Measurements from ENCODE around the gene PLCB1.

PLCB1 gene

DNA sequence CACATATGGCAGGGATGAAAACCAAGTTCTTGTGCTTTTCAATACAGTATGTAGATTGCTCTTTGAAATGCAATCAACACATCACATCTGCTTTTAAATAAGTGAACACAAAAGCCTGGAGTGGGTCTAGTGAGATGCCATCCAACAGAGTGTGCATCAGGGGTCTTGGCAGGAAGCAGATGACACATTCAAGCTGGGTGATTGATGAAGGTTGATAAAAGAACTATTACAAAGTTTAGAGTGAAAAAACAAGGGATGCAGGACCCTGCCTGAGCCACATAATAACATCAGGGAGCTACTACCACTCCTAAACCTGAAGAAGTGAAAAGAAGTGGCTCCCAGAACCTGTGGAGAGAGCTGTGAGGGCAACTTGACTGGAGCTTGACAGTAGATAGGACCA lies 16.6 kb upstream of the PLCB1 start:
- H3K9me3 ChIP-seq (ENCODE audit: low read depth, low read length), result no peaks in the 10 kb centered on the region
- TF ChIP-seq POLR2AphosphoS5 (IDR thresholded peaks at IDR 0.05; ENCODE audit: borderline replicate concordance, low read depth, low read length), result no peak
- no peak for TF ChIP-seq FOXP2 (optimal IDR thresholded peaks at IDR 0.05; ENCODE audit: control extremely low read depth, extremely low read length, insufficient read depth)
- TF ChIP-seq EZH2 (IDR thresholded peaks at IDR 0.05), result no peak
- no peak overlapping the region for H3K9ac ChIP-seq (ENCODE audit: insufficient read length)
- H3K4me3 ChIP-seq, result no peak overlapping the region
- H3K27ac ChIP-seq, result no peak overlapping the region
- no peaks in the 10 kb centered on the region for H3K36me3 ChIP-seq (ENCODE audit: insufficient read depth, low read length)
- no peak for DNase-seq (ENCODE audit: low read depth, low spot score)

DNA sequence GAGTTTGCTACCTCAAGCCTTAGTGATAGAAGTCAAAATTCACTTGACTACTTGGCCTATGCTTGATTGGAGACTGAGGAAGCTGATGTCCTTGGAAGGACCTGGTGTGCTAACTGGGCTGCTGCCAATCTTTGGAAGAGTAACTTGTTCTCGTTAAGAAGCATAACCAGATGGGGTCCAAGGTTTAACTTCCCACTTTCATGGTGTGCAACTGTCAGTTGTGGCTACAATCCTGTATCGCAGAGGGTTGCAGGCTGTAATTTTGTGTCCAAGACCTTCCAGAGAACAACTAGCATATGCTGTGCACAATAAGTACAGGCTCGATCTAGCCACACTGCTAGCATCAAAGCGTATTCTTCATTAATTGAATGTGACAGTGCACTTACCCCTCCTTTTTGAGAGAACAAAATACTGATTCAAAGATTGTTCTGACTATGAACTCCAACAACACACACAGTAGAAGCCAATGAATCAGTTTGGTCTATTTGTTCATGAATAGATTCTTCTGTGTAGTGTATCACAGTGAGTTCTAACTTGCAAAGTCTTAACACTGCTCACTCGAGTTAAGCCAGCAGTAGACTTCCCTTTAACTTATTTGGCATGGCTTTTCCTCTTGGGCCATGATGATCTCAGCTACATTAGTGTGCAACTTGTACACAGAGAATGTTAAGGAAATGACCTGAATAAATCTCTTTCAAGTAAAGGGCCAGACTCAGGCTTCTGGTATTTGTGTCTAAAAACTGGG lies 15.8 kb upstream of the PLCB1 start:
- no peaks in the 10 kb centered on the region for H3K9me3 ChIP-seq (ENCODE audit: low read depth, low read length)
- TF ChIP-seq EZH2 (IDR thresholded peaks at IDR 0.05), result no peak
- no peak for TF ChIP-seq POLR2AphosphoS5 (IDR thresholded peaks at IDR 0.05; ENCODE audit: borderline replicate concordance, low read depth, low read length)
- TF ChIP-seq FOXP2 (optimal IDR thresholded peaks at IDR 0.05; ENCODE audit: control extremely low read depth, extremely low read length, insufficient read depth), result no peak
- H3K4me3 ChIP-seq, result no peak overlapping the region
- H3K27ac ChIP-seq, result no peak overlapping the region
- no peak for DNase-seq (ENCODE audit: low read depth, low spot score)
- H3K36me3 ChIP-seq (ENCODE audit: insufficient read depth, low read length), result no peaks in the 10 kb centered on the region
- H3K9ac ChIP-seq (ENCODE audit: insufficient read length), result no peak overlapping the region

DNA sequence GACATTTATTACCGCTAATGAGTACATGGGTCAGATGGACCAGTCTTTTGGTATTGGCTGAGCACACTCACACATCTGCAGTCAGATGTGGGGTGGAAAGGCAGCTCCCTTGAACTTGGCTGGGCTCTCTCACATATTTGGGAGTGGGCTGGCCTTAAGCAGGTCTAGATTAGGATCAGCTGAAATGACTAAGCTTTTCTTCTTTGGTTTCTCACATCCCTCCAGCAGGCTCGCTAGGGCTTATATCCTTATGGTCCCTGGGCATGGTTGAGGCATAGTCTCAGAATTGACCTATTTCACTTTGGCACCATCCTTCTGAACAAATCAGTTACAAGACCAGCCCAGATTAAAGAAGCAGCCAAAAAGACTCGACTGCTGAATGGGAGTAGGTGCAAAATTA lies 14.4 kb upstream of the PLCB1 start:
- Histone ChIP-seq H3K9ac (ENCODE audit: insufficient read length) (no peak overlapping the region), H3K27ac (no peak overlapping the region), H3K9me3 (ENCODE audit: low read depth, low read length) (no peaks in the 10 kb centered on the region), H3K36me3 (ENCODE audit: insufficient read depth, low read length) (no peaks in the 10 kb centered on the region), H3K4me3 (no peak overlapping the region)
- no peak for DNase-seq (ENCODE audit: low read depth, low spot score)
- TF ChIP-seq FOXP2 (optimal IDR thresholded peaks at IDR 0.05; ENCODE audit: control extremely low read depth, extremely low read length, insufficient read depth), result no peak
- no peak for TF ChIP-seq POLR2AphosphoS5 (IDR thresholded peaks at IDR 0.05; ENCODE audit: borderline replicate concordance, low read depth, low read length)
- TF ChIP-seq EZH2 (IDR thresholded peaks at IDR 0.05), result no peak

DNA sequence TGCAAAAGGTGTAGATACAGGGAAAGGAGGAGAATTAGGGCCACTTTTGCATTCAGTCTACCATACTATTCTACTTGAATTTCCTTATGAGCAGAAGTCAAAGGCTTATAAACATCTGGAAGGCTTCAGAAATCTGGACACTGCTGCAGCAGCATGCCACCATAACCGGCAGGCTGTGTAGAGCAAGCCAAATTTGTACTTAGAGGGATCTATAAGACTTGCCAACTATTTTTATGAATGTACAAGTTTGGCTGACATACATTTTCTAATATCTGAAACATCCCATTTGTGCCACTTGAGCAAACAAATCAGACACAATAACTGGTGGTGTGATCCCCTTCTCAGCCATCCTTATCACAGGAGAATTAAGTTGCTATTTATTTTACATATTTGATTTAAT lies 14.0 kb upstream of the PLCB1 start:
- H3K4me3 ChIP-seq, result no peak overlapping the region
- no peak overlapping the region for H3K27ac ChIP-seq
- no peak for TF ChIP-seq FOXP2 (optimal IDR thresholded peaks at IDR 0.05; ENCODE audit: control extremely low read depth, extremely low read length, insufficient read depth)
- no peak for TF ChIP-seq POLR2AphosphoS5 (IDR thresholded peaks at IDR 0.05; ENCODE audit: borderline replicate concordance, low read depth, low read length)
- TF ChIP-seq EZH2 (IDR thresholded peaks at IDR 0.05), result no peak
- no peak overlapping the region for H3K9ac ChIP-seq (ENCODE audit: insufficient read length)
- H3K36me3 ChIP-seq (ENCODE audit: insufficient read depth, low read length), result no peaks in the 10 kb centered on the region
- DNase-seq (ENCODE audit: low read depth, low spot score), result no peak
- H3K9me3 ChIP-seq (ENCODE audit: low read depth, low read length), result no peaks in the 10 kb centered on the region

DNA sequence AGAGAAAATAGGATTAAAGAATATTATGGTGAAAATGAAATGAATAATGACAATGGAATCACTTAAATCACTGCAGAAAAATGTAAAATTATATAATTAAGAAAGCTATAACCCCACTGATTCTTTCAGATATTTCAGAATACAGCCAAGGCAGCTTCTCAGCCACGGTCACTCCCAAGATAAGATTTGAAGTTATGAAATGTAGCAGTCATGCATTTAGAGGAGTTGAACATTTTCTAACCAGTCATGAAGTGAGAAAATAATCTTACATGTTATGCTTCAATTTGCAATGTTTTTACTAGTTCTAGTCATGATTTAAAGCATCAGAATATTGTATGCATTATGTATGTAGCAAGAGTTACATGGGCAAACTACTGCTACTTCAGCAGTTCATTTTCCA lies 13.3 kb upstream of the PLCB1 start:
- Histone ChIP-seq H3K36me3 (ENCODE audit: insufficient read depth, low read length) (no peaks in the 10 kb centered on the region), H3K27ac (no peak overlapping the region), H3K9ac (ENCODE audit: insufficient read length) (no peak overlapping the region), H3K4me3 (no peak overlapping the region), H3K9me3 (ENCODE audit: low read depth, low read length) (no peaks in the 10 kb centered on the region)
- no peak for DNase-seq (ENCODE audit: low read depth, low spot score)
- TF ChIP-seq FOXP2 (optimal IDR thresholded peaks at IDR 0.05; ENCODE audit: control extremely low read depth, extremely low read length, insufficient read depth) (no peak), POLR2AphosphoS5 (IDR thresholded peaks at IDR 0.05; ENCODE audit: borderline replicate concordance, low read depth, low read length) (no peak), EZH2 (IDR thresholded peaks at IDR 0.05) (no peak)

DNA sequence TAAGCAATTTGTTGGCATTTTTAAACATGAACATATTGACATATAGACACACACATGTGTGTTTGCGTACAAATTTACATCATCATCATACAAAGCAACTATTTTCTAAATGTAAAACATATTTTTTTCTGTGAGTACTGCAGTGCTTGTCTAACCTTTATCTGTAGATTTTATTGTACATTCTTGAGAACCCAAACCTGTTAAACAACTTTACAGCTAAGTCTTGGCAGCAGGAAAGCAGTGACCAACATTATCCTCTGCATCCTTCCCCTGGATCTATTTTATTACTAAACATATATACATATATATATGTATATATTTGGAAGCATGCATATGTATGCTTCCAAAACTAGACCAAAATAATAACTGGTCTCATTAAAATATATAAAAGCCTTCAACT lies 10.4 kb upstream of the PLCB1 start:
- no peak overlapping the region for H3K9ac ChIP-seq (ENCODE audit: insufficient read length)

DNA sequence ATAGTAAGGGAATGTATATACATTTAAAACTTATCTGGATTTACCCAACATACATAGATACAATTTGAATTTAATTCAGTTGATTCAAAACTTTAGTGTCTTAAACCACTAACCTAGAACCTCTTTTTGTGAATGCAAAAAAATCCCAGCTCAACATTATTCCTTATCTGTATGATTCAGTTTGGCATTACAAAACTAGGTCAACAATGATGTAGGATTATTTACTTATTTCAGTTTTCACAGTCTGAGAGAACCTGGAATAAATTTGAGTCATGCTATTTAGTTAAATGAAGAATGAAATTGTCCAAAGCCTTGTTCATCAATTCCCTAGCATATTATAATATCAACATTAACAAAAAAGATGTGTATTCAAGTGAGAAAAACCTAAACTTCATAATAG lies 7.4 kb upstream of the PLCB1 start:
- no peak overlapping the region for H3K4me3 ChIP-seq
- H3K36me3 ChIP-seq (ENCODE audit: insufficient read depth, low read length), result no peaks in the 10 kb centered on the region
- H3K9me3 ChIP-seq (ENCODE audit: low read depth, low read length), result no peaks in the 10 kb centered on the region
- H3K27ac ChIP-seq, result no peak overlapping the region
- no peak overlapping the region for H3K9ac ChIP-seq (ENCODE audit: insufficient read length)
- no peak for TF ChIP-seq FOXP2 (optimal IDR thresholded peaks at IDR 0.05; ENCODE audit: control extremely low read depth, extremely low read length, insufficient read depth)
- no peak for DNase-seq (ENCODE audit: low read depth, low spot score)

More for the DNA sequence above, 10.4 kb upstream of the PLCB1 start:
- Histone ChIP-seq H3K27ac (no peak overlapping the region), H3K9me3 (ENCODE audit: low read depth, low read length) (no peaks in the 10 kb centered on the region), H3K36me3 (ENCODE audit: insufficient read depth, low read length) (no peaks in the 10 kb centered on the region), H3K4me3 (no peak overlapping the region)
- TF ChIP-seq EZH2 (IDR thresholded peaks at IDR 0.05) (no peak), POLR2AphosphoS5 (IDR thresholded peaks at IDR 0.05; ENCODE audit: borderline replicate concordance, low read depth, low read length) (no peak), FOXP2 (optimal IDR thresholded peaks at IDR 0.05; ENCODE audit: control extremely low read depth, extremely low read length, insufficient read depth) (no peak)
- DNase-seq (ENCODE audit: low read depth, low spot score), result no peak

DNA sequence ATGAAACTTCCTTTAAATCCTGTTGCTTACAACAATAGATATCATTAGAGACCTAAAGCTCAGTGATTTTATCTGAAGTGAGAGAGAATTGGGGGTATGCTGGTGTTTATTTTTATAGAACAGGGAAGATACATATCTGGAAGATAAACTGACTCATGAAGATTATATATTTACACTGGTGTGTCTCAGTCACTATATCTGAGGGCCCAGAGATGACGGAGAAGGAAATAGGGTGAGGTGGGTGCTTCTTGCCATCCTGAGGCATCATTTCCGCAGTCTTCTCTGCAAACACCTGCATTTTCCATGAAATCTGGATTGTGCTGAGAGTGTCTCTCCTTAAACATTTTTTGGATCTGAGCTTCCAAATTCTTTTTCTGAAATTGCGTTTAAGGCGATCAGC lies 5.9 kb upstream of the PLCB1 start:
- Histone ChIP-seq H3K9ac (ENCODE audit: insufficient read length) (no peak overlapping the region), H3K9me3 (ENCODE audit: low read depth, low read length) (no peaks in the 10 kb centered on the region), H3K4me3 (no peak overlapping the region), H3K27ac (no peak overlapping the region), H3K36me3 (ENCODE audit: insufficient read depth, low read length) (no peaks in the 10 kb centered on the region)
- TF ChIP-seq FOXP2 (optimal IDR thresholded peaks at IDR 0.05; ENCODE audit: control extremely low read depth, extremely low read length, insufficient read depth), result no peak
- TF ChIP-seq EZH2 (IDR thresholded peaks at IDR 0.05), result no peak
- no peak for TF ChIP-seq POLR2AphosphoS5 (IDR thresholded peaks at IDR 0.05; ENCODE audit: borderline replicate concordance, low read depth, low read length)
- no peak for DNase-seq (ENCODE audit: low read depth, low spot score)

DNA sequence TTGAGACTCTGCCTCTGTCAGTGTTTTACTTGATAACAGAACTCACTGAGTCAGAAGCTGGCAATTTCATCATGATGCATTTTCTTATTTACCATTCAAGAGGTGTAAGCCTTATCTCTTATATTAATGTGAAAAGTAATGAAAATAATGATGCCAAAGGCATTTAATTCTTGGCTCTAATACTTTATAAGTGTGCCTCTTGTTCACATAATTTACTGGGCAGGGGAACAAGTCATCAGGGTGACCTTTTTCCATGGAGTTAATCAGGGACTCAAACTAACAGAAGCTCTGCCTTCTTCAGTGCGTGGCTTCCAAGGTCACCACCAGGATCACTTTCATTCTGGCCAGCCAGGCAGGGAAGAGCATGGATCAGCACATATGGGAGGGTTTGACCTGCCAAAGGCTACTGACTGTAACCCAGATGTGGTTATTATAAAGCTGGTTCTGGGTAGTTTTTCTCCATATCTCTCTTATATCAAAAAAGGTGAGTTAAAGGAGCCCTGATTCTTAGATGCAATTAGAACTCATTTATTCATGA lies 5.2 kb upstream of the PLCB1 start:
- Histone ChIP-seq H3K27ac (no peak overlapping the region), H3K9me3 (ENCODE audit: low read depth, low read length) (no peaks in the 10 kb centered on the region), H3K4me3 (no peak overlapping the region), H3K9ac (ENCODE audit: insufficient read length) (no peak overlapping the region), H3K36me3 (ENCODE audit: insufficient read depth, low read length) (no peaks in the 10 kb centered on the region)
- TF ChIP-seq POLR2AphosphoS5 (IDR thresholded peaks at IDR 0.05; ENCODE audit: borderline replicate concordance, low read depth, low read length) (no peak), EZH2 (IDR thresholded peaks at IDR 0.05) (no peak), FOXP2 (optimal IDR thresholded peaks at IDR 0.05; ENCODE audit: control extremely low read depth, extremely low read length, insufficient read depth) (no peak)
- DNase-seq (ENCODE audit: low read depth, low spot score), result no peak

Data from SK-N-MC (cell line).